GM21723 (cell line): ENCODE results near the gene PLAGL2.

Source experiments
- ATAC-seq: cut with Tn5 transposase; IDR thresholded peaks from one replicate; pipeline ENCODE4 v1.9.1; 2021; ENCODE audit warnings: mild to moderate bottlenecking, moderate library complexity; ENCODE audit not compliant: unreplicated experiment

PLAGL2 gene

DNA sequence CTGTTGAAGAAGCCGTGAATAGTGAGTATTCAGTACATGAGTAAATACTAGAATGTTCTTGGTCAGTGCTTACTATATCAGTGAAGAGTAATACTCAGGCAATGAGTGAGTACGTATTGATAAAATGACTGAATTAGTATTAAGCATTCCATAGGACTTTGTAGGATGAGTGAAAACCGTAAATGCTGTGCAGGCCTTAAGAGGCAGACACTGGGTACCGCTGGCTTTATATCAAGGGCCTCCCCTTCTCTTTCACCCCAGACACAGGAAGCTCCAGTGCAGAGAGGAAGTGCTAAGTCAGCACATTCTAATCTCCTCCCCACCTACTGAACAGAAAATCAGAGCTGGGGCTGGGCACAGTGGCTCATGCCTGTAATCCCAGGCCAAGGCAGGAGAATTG, 24.3 kb upstream of the PLAGL2 start:
- ATAC-seq = no peak

DNA sequence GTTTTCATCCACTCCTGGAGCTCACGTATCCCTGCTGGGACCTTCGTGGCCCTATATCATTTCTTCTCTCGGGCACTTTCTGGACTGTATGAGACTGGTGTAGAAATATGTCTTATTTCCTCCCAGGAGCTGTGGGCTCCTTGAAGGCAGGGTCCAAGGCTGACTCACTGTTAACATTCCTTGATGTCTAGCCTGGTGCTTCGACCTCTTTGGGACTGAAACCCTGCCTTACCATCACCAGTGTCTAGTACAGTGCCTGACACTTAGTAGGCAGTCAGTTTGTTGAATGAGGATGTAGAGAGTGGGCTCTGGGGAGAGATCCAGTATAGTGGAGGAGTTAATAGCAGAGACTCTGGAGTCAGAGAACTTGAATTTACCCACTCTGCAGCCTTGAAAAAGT, 23.7 kb upstream of the PLAGL2 start:
- no peak for ATAC-seq

DNA sequence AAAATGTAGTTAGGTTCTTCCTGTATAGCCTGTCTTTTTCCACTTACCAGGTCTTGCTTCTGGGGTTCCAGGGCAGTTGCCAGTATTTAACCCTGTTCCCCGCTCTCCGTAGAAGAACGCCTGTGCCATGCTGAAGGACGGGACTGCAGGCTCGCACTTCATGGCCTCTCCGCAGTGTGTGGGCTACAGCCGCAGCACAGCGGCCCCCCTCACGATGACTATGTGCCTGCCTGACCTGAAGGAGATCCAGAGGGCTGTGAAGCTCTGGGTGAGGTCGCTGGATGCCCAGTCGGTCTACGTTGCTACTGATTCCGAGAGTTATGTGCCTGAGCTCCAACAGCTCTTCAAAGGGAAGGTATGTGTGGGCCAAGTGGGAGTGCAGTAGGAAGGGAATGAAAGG, 23.2 kb upstream of the PLAGL2 start:
- no peak for ATAC-seq

GRCh38 chr20:32229251-32229747, 21.8 kb upstream of the PLAGL2 start:
- no peak for ATAC-seq

- ATAC-seq = no peak
Measured at GRCh38 chr20:32227744-32228688, 20.5 kb upstream of the PLAGL2 start.

GRCh38 chr20:32227306-32227705, 19.8 kb upstream of the PLAGL2 start:
- no peak for ATAC-seq

DNA sequence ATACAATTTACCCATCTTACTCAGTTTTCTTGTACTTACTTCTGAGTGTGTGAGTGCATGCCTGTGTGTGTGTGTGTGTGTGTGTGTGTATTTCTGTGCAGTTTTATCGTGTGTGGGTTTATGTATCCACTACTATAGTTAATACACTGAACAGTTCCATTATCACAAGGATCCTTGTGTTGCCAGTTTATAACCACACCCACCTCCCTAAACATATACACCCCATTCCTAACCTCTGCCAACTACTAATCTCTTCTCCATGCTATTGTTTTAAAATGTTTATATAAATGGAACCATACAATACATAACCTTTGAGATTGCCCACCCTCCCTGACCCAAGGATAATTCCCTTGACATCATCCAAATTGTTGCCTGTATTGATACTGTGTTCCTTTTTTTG, 18.8 kb upstream of the PLAGL2 start:
- ATAC-seq = no peak

DNA sequence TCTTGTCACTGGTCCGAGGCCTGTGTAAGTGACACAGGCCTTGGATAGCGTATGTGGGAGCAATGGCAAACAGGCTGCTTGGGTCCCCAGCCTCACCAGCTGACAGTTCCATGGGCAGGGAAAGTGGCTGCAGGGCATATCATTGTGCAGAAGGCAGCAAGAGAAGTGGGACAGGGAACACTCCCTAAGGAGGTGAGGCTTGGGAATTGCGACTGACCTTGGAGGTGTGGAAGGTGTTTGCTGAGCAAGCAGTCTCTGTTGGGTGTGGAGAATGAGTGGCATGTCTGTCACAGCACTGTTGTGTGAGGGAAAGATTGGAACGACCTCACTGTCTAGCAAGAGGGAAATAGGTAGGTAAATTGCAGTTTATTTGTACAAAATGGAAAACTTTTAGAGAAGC, 16.9 kb upstream of the PLAGL2 start:
- ATAC-seq = no peak

DNA sequence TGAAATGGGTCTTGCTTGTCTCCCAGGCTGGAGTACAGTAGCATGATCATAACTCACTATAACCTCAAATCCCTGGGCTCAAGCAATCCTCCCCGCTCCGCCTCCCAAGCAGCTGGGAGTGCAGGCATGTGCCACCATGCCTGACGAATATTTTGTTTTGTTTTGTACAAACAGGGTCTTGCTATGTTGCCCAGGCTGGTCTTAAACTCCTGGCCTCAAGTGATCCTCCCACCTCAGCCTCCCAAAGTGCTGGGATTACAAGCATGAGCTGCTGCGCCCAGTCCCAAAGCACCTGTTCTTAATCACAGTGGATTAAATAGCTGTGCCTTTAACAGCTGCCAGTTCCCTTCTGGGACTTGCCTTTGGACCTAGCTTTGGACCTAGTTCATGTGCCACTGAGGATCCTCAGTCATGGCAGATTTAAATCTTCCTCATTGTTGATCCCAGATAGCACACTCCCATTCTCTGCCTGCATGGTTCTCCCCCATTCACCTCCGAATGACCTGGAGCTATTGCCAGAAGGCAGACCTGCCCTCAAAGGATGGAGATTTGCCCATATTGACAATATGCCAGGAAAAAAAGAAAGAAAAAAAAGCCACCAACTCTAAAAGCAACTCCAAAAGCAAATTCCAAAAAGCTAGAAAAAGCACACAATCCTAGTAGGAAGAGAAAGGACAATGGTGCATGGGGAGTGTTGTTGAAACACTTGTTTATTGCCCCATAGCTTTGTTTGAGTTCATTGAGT, 10.8 kb upstream of the PLAGL2 start:
- ATAC-seq = no peak

DNA sequence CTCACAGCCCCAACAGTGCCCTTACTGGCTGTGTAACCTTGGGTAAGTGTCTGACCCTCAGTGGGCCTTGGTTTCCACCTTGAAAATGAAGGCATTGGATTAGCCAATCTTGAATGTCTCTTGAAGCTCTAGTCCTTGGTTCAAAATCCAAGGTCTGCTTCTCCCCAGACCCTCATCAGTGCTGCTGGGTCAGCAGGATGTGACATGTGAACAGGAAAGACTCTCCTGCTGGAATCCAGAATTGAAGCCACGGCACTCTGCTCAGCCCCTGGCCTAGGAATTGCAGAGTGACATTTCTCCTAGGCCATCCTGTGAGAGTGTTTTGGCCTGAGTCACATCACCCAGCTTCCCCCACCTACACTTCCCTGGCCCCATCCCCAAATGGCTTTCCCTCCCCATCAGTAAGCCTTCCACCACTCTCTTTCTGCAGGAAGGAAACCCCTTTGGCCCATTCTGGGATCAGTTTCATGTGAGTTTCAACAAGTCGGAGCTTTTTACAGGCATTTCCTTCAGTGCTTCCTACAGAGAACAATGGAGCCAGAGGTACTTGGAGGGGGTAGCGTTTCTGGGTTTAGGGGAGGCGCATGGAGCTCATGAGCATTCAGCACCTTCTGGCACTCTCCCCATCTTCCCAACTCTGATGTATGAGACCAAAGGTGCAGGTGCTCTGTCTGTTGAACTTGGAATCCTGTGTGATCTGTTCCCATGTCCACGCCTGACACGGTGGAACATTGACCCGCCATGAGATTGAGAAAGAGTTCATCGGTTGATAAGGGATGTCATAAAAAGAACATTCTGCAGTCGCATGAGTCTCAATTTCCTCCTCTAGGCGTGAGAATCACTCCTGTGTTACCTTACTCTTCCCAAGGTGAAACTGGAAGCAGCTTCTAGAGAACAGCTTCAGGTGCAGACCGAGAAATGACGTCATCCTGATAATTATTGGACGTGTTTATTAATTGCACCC, 8.9 kb upstream of the PLAGL2 start:
- ATAC-seq = no peak

DNA sequence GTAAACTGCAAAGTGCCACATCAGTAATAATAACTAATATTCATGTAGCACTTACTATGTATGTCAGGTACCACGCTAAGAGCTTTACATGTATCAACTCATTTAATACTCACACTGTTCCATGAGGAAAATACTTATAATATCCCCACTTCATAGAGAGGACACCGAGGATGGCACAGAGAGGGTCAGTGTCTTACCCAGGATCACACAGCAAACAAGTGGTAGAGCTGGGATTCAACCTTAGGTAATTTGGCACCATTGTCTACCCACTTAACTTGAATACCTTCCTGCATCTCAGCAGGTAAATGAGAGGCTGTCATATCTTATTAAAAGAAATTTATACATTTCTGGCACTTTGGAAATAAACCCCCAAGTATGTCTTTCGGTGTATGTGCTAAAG, 8.2 kb upstream of the PLAGL2 start:
- no peak for ATAC-seq

DNA sequence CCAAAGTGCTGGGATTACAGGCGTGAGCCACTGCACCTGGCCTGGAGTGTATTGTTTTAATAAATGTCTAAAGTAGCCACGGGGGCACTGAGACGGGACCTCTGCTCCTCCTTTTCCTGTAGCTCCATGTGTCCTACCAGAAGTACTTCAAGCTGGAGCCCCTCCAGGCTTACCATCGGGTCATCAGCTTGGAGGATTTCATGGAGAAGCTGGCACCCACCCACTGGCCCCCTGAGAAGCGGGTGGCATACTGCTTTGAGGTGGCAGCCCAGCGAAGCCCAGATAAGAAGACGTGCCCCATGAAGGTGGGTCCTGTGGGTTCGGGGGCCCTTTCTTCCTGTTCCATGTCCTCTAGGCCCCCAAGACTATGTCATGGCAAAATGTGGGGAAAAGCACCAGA, 7.6 kb upstream of the PLAGL2 start:
- no peak for ATAC-seq

DNA sequence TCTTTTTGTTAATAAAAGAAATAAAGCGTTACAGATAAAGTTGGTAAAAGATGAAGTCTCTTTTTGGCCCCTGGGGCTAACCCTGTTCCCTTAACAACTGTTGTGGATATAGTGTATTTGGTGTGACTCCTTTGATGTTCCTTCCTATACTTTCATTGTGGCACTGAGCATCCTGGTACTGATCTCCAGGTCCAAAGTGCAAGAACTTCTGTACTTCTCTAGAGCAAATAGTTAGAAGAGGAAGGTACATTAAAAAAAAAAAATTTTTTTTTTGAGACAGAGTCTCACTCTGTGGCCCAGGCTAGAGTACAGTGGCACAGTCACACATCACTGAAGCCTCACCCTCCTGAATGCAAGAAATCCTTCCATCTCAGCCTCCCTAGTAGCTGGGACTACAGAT, 6.3 kb upstream of the PLAGL2 start:
- no peak for ATAC-seq

DNA sequence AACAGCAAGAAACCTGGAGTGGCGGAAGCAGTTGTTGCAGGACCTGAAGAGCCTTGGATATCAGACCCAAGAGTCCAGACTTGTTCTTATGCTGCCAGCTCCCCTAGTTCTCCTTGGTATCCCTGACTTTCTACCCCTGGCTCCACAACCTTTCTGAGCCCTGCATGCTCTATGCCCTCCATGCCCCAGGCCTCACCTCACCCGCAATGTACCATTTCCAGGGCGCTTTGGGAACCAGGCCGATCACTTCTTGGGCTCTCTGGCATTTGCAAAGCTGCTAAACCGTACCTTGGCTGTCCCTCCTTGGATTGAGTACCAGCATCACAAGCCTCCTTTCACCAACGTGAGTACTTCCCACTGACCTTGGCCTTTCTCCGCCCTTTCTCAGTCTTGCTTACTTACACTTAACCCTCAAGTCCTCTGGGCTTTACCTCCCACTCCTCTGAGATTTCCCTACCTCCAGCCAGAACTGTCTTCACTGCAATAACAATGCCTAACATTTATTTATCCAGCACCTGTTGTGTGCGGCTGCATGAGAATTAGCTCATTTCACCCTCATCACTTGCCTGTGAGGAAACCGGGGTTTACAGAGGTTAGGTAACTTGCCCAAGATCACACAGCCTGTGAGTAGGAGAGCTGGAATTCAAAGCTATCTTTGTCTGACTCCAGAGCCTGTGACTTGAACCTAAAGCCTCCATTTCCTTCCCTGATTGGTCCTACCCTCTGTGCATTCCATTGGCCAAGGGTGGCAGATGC, 2.5 kb upstream of the PLAGL2 start:
- ATAC-seq = no peak

DNA sequence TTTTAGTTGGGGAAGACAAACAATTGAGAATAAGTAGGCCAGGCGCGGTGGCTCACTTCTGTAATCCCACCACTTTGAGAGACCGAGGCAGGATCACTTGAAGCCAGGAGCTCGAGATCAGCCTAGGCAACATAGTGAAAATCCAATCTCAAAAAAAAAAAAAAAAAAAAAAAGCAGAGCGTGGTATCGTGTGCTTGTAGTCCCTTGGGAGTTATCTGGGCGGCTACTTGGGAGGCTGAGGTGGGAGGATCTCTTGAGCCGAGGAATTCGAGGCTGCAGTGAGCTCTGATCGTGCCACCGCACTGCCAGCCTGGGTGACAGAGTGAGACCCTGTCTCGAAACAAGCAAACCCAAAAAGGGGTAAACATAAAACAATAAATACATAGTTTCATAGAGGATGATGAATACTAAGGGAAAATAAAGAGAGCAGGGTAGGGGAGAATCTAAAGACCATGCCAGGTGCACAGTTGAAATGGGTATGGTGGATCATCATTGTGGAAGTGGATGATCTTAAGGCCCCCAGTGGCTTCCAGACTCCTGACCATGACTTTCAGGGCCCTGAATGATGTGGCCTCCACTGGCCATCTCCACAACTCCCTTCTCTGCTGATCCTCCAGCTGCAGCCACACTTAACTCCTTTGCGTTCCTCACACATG, 1.1 kb upstream of the PLAGL2 start:
- ATAC-seq = no peak

- ATAC-seq = peak; percentile 17
Measured at GRCh38 chr20:32206760-32207625, 550 bp downstream of the PLAGL2 start.

DNA sequence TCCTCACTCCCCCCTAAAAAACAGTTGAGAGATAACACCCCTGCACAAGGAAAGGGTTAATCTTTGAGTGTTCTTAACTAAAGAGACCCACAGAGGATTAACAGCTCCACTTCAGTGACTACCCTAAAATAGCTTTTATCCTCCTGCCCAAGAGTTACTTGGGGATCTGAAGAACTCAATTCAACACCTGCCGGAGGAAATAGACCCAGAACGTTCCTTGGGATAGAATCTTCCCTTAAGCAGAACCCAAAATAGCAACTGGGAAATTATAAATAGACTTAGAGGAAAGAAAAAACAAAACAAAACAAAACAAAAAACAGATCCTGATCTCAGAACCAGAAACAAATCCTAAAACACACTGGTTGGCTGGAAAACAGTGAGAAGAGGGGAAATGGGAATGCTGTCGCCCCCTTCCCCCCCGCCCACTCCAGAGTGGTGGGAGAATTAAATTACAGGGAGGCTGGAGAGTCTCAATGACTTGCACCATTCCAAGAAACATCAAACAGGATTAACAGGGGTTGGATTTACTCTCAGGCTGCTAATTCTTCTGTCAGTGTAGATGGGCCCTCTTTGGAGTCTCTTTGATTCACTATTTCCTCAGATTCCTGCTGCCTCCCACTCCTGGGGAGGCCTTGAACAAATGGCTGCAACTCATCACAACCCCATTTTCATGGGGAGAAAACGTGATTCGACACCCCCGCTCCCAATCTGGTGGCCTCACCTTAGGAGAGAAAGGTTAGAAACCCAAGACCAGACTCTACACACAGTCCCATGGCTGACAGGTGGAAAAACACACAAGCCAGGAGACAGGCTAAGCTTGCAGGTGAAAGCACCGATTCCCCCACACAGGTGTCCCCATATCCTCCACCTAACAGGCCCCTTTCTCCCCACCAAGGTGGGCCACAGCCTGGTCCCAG, 1.4 kb downstream of the PLAGL2 start:
- no peak for ATAC-seq
